Measurements from ENCODE around the gene STEAP3.

STEAP3 gene

GRCh38 chr2:119225926-119226325, 2.3 kb downstream of the STEAP3 start:
- H3K36me3 Mint-ChIP-seq (ENCODE audit: low read depth), result no peaks in the 10 kb centered on the region
- H3K4me1 Mint-ChIP-seq (ENCODE audit: low read depth), result peaks cover 14% of the 10 kb centered on the region
- H3K9me3 Mint-ChIP-seq, result no peaks in the 10 kb centered on the region
- peaks cover 28% of the 10 kb centered on the region for H3K27me3 Mint-ChIP-seq
- no peak overlapping the region for H3K4me3 Mint-ChIP-seq
- intact Hi-C loops (cut with micrococcal nuclease), result no loop called here
- no peak overlapping the region for H3K27ac Mint-ChIP-seq

GRCh38 chr2:119227346-119227745, 3.7 kb downstream of the STEAP3 start:
- H3K36me3 Mint-ChIP-seq (ENCODE audit: low read depth), result no peaks in the 10 kb centered on the region
- peaks cover 21% of the 10 kb centered on the region for H3K4me1 Mint-ChIP-seq (ENCODE audit: low read depth)
- intact Hi-C loops (cut with micrococcal nuclease), result no loop called here
- no peak overlapping the region for H3K4me3 Mint-ChIP-seq
- no peak overlapping the region for H3K27ac Mint-ChIP-seq
- H3K27me3 Mint-ChIP-seq, result peaks cover 17% of the 10 kb centered on the region
- no peaks in the 10 kb centered on the region for H3K9me3 Mint-ChIP-seq

- Mint-ChIP-seq H3K4me1 (ENCODE audit: low read depth) (peaks cover 24% of the 10 kb centered on the region), H3K27me3 (peaks cover 9% of the 10 kb centered on the region), H3K9me3 (no peaks in the 10 kb centered on the region), H3K36me3 (ENCODE audit: low read depth) (no peaks in the 10 kb centered on the region), H3K4me3 (no peak overlapping the region), H3K27ac (no peak overlapping the region)
- intact Hi-C loops (cut with micrococcal nuclease), result no loop called here
These were observed 4.5 kb downstream of the STEAP3 start for GRCh38 chr2:119228136-119228535.

GRCh38 chr2:119228964-119229363, 5.3 kb downstream of the STEAP3 start:
- Mint-ChIP-seq H3K9me3 (no peaks in the 10 kb centered on the region), H3K27me3 (peaks cover 6% of the 10 kb centered on the region), H3K27ac (no peak overlapping the region), H3K4me3 (no peak overlapping the region), H3K36me3 (ENCODE audit: low read depth) (no peaks in the 10 kb centered on the region), H3K4me1 (ENCODE audit: low read depth) (peaks cover 24% of the 10 kb centered on the region)
- intact Hi-C loops (cut with micrococcal nuclease), result no loop called here

- peaks cover 18% of the 10 kb centered on the region for H3K4me1 Mint-ChIP-seq (ENCODE audit: low read depth)
- H3K27me3 Mint-ChIP-seq, result peaks cover 2% of the 10 kb centered on the region
- H3K4me3 Mint-ChIP-seq, result no peak overlapping the region
- no peak overlapping the region for H3K27ac Mint-ChIP-seq
- no peaks in the 10 kb centered on the region for H3K36me3 Mint-ChIP-seq (ENCODE audit: low read depth)
- H3K9me3 Mint-ChIP-seq, result no peaks in the 10 kb centered on the region
- intact Hi-C loops (cut with micrococcal nuclease), result no loop called here
These were observed 6.1 kb downstream of the STEAP3 start for GRCh38 chr2:119229716-119230115.

GRCh38 chr2:119230219-119231185, 6.9 kb downstream of the STEAP3 start:
- no peaks in the 10 kb centered on the region for H3K36me3 Mint-ChIP-seq (ENCODE audit: low read depth)
- intact Hi-C loops (cut with micrococcal nuclease), result no loop called here
- no peaks in the 10 kb centered on the region for H3K9me3 Mint-ChIP-seq
- no peak overlapping the region for H3K4me3 Mint-ChIP-seq
- H3K27me3 Mint-ChIP-seq, result peaks cover 2% of the 10 kb centered on the region
- peaks cover 15% of the 10 kb centered on the region for H3K4me1 Mint-ChIP-seq (ENCODE audit: low read depth)
- H3K27ac Mint-ChIP-seq, result no peak overlapping the region

GRCh38 chr2:119231975-119232665, 8.5 kb downstream of the STEAP3 start:
- H3K27me3 Mint-ChIP-seq, result no peaks in the 10 kb centered on the region
- H3K27ac Mint-ChIP-seq, result no peak overlapping the region
- no peaks in the 10 kb centered on the region for H3K36me3 Mint-ChIP-seq (ENCODE audit: low read depth)
- no peaks in the 10 kb centered on the region for H3K9me3 Mint-ChIP-seq
- H3K4me3 Mint-ChIP-seq, result no peak overlapping the region
- peaks cover 10% of the 10 kb centered on the region for H3K4me1 Mint-ChIP-seq (ENCODE audit: low read depth)
- intact Hi-C loops (cut with micrococcal nuclease), result no loop called here

GRCh38 chr2:119232666-119232993, 9.0 kb downstream of the STEAP3 start:
- Mint-ChIP-seq H3K27ac (no peak overlapping the region), H3K9me3 (no peaks in the 10 kb centered on the region), H3K36me3 (ENCODE audit: low read depth) (no peaks in the 10 kb centered on the region), H3K4me1 (ENCODE audit: low read depth) (peaks cover 10% of the 10 kb centered on the region), H3K27me3 (no peaks in the 10 kb centered on the region), H3K4me3 (no peak overlapping the region)
- intact Hi-C loops (cut with micrococcal nuclease), result no loop called here

GRCh38 chr2:119233326-119234020, 9.8 kb downstream of the STEAP3 start:
- no peaks in the 10 kb centered on the region for H3K36me3 Mint-ChIP-seq (ENCODE audit: low read depth)
- no peaks in the 10 kb centered on the region for H3K27me3 Mint-ChIP-seq
- H3K9me3 Mint-ChIP-seq, result no peaks in the 10 kb centered on the region
- H3K4me3 Mint-ChIP-seq, result no peak overlapping the region
- intact Hi-C loops (cut with micrococcal nuclease), result loop anchor here (2.0 kb wide), 1 partner anchor 57 kb away; no protein-coding TSS in a partner anchor
- peaks cover 10% of the 10 kb centered on the region for H3K4me1 Mint-ChIP-seq (ENCODE audit: low read depth)
- H3K27ac Mint-ChIP-seq, result no peak overlapping the region

GRCh38 chr2:119234021-119235019, 10.7 kb downstream of the STEAP3 start:
- Mint-ChIP-seq H3K27me3 (no peaks in the 10 kb centered on the region), H3K9me3 (no peaks in the 10 kb centered on the region), H3K36me3 (ENCODE audit: low read depth) (no peaks in the 10 kb centered on the region), H3K27ac (no peak overlapping the region), H3K4me1 (ENCODE audit: low read depth) (peaks cover 10% of the 10 kb centered on the region), H3K4me3 (no peak overlapping the region)
- intact Hi-C loops (cut with micrococcal nuclease), result loop anchor here (2.0 kb wide), 1 partner anchor 56 kb away; no protein-coding TSS in a partner anchor

GRCh38 chr2:119236796-119237195, 13.2 kb downstream of the STEAP3 start:
- Mint-ChIP-seq H3K27ac (no peak overlapping the region), H3K4me1 (ENCODE audit: low read depth) (peaks cover 8% of the 10 kb centered on the region), H3K27me3 (no peaks in the 10 kb centered on the region), H3K36me3 (ENCODE audit: low read depth) (no peaks in the 10 kb centered on the region), H3K9me3 (no peaks in the 10 kb centered on the region), H3K4me3 (no peak overlapping the region)
- intact Hi-C loops (cut with micrococcal nuclease), result no loop called here

- H3K27ac Mint-ChIP-seq, result no peak overlapping the region
These were observed 16.9 kb downstream of the STEAP3 start for GRCh38 chr2:119240311-119241204.

More at GRCh38 chr2:119240311-119241204, 16.9 kb downstream of the STEAP3 start:
- H3K4me3 Mint-ChIP-seq, result no peak overlapping the region
- H3K27me3 Mint-ChIP-seq, result no peaks in the 10 kb centered on the region
- no peaks in the 10 kb centered on the region for H3K4me1 Mint-ChIP-seq (ENCODE audit: low read depth)
- no peaks in the 10 kb centered on the region for H3K9me3 Mint-ChIP-seq
- intact Hi-C loops (cut with micrococcal nuclease), result no loop called here
- no peaks in the 10 kb centered on the region for H3K36me3 Mint-ChIP-seq (ENCODE audit: low read depth)
